Activated CD8-positive, alpha-beta memory T cell treated with anti-CD3 and anti-CD28 coated beads for 1 hour (primary cell): ENCODE results near the gene SLX4IP.

Experiments used
- DNase-seq, 2 donors: peaks; one replicate each; pipeline ENCODE4 v3.0.0-alpha.2; 2020; ENCODE audit warnings: low read depth in 1 of 2; ENCODE audit errors: extremely low read depth in 1 of 2

The SLX4IP gene

DNA sequence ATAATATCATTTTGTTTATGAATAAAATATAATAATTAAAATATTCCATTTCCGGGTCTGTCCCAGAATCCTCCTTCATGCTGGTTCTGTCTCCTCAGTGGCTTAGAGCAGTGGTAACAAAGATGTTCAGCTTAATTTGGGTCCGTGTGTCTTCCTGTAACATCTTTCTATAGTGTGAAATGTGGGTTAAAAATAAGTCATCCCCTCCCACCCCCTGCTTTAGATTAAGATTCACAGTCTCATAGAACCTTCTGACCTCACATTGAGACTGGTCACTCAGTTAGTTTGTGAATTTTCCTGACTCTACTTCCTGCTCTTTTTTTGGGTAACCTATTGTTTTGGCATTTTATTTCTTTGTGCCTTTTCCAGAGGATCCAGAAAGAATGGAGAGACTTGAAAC is 55.2 kb downstream of the SLX4IP start:
- no peak for DNase-seq

DNA sequence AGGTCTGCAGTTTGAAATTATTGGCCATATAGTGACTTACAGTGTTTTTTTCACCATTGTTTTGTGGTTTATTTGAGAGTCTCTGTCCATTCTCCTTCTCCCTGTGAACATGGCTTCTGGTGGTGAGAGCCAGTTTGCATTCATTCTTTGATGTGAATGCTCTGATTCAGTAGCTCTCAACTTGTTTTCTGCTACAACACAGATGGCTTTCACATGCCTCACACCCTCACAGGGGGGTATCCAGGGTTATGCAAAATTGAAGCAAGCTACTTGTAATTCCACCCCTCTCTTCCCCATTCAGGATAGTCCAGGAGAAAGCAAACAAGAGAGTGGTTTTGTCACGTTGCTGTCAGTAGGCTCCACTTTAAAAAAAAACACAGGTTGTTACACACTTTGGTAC is 55.6 kb downstream of the SLX4IP start:
- DNase-seq: no peak

DNA sequence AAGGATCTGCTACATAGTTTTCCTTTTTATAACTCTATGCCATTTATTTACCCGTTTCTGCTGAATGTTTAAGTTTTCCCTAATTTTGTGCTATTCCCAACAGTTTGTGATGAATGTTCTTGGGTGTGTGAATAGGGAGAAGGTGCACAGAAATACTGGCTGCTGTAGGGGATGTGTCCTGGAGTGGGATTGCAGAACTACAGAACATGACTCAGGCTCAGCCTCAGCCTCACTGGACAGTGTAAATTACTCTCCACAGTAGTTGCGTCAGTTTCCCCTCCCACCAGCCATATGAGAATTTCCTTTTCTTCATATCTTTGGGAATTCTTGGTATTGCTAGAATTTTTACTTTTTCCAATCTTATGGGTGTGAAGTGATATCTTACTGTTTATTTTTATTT is 57.0 kb downstream of the SLX4IP start:
- no peak for DNase-seq

DNA sequence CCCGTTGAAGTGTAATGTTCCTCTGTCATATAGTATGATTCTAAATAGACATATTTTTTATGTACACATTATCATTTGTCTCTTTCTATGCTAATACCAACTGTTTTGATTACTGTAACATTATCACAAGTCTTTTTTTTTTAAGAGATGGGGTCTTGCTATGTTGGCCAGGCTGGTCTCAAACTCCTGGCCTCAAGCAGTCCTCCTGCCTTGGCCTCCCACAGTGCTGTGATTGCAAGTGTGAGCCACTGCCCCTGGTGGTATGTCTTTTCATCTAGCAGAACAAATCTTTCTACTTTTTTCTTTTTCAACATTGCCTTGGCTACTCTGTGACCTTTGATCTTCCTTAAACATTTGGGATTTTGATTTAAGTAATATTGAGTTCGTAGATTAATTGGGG is 57.7 kb downstream of the SLX4IP start:
- DNase-seq: no peak

DNA sequence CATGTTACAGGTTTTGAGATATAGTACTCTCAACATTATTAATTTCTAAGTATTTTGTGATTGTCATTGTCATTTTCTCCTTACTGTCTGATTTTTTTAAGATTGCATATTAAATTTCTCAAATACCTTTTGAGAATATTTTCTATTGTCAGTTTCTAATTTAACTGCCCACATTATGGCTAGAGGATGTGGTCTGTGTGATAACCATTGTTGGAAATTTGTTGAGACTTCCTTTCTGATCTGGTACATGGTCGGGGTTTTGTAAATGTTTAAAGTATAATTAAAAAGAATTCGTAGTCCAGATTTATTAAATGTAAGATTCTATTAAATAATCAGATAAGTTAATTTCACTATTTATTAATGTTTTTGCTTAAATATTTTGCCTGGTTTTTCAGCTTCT is 60.1 kb downstream of the SLX4IP start:
- DNase-seq: no peak

DNA sequence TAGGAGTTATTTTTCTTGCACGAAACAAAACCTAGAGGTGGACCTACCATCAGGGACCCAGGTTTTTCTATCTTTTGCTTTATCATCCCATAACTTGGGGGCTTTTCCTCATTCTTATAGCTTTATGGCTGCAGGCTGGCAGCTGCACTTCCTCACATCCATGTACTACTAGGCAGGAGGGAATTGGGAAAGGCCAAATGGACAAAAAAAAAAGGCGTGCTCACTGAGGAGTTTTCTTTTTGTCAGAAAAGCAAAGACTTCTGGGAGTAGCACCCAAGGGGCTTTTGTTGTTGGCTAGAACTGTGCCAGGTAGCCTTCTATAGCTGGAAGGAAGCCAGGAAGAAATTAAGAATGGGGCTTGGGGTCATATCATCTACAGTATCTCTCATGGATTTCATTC is 61.4 kb downstream of the SLX4IP start:
- no peak for DNase-seq

DNA sequence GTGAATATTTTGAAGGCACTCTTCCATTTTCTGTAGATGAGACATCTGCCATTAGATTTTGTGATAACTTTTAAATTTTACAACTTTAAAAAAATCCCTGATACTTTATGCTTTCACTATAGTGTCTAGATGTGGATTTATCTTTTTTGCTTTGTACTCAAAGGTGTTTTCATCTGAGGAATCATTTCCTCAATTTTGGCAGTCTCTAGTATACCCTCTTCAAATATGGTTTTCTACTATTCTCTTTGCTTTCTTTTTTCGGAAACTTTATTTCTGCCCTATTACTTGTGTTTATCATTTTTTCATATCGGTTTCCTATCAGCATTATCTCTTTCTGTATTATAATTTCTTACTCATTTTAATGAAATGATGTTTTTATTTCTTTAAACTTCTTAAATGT is 62.2 kb downstream of the SLX4IP start:
- no peak for DNase-seq

DNA sequence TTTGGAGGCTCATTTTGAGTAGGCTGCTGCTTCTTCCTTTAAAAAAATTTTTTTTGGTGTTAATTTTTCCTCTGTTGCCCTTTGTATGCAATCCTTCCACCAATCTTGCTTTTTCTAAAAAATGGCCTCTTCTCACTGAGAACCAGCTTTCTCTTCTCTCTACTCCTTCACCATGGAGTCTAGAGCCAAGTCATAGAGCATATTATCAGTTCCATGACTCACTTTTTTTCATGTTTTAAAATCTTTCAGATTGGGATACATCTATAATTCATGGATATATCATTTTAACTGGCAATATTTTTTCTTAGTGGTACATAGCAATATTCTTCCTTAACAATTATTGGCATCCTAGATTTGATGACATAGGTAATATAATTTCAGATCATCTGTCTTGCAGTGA is 62.7 kb downstream of the SLX4IP start:
- no peak for DNase-seq

DNA sequence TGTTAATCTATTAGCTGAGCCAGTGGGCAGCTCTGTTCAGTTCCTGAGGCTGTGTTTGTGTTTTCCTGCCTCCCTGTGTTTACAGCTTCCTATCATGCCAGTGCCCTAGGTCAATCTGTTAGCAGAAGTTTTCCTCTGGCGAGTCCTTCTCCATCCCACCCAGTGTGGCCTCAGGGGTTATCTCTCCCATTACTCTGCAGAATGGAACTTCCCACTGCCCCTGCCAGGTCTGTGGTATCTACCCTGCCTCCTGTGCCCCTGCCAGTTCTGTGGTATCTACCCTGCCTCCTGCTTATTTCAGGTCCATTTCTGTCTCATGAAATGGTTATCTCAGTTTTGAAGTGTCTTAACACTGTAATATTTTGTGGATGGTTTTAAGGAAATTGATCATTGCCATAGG is 63.1 kb downstream of the SLX4IP start:
- no peak for DNase-seq

DNA sequence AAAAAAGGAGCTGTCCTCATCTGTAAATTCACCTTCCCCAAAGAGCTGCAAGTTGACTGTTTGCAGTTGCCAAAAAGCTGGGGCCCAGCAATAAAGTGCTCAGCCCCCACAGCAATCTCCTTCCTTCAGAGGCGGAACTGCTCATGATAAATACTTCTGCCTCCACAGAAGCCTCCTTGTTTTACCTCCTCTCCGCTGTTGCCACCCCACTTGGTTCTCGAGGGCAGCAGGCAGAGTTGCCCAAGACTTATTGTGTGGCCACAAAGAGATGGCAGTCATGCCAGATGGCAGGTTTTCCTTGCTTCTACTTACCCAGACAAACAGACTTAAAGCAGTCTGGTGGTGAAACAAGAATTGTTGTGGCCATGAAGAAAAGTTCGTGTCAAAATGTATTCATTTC is 66.3 kb downstream of the SLX4IP start:
- DNase-seq: no peak

DNA sequence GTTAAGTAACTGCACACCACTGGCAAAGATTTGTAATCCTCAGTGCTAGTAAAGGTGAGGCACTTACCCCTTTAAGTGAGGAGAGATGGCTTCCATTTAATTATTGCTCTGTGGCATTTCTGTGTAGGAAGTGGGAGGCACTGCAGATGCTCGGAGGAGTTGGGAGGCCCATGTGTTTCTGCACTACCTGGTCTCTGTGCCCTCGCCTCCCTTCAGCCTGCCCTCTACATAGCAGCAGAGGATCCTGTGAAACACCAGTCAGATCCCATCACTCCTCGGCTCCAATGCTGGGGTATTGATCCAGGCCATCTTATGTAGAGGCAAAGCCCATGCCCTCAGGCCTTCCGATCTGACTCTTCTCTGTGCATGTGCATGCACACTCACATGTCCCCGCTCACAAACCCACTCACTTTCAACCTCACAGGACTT is 67.0 kb downstream of the SLX4IP start:
- DNase-seq: no peak

DNA sequence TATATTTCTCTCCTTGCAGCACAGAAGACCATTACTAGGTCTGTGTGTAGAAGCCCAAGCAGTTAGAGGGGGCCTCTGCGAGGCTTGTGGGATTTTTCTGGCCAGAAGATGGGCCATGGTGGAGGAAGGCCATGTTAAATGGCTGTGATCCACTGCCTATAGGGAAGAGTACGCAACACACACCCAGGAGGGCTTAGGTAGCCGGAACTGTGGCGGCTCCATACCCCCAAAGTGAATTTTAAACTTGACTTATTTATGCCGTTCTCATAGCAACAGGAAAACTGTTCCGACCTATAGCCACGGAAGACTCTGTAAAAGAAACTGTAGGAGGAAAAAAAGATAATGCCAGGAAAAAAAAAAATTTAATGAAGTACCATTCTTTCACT is 69.5 kb downstream of the SLX4IP start:
- DNase-seq: no peak

DNA sequence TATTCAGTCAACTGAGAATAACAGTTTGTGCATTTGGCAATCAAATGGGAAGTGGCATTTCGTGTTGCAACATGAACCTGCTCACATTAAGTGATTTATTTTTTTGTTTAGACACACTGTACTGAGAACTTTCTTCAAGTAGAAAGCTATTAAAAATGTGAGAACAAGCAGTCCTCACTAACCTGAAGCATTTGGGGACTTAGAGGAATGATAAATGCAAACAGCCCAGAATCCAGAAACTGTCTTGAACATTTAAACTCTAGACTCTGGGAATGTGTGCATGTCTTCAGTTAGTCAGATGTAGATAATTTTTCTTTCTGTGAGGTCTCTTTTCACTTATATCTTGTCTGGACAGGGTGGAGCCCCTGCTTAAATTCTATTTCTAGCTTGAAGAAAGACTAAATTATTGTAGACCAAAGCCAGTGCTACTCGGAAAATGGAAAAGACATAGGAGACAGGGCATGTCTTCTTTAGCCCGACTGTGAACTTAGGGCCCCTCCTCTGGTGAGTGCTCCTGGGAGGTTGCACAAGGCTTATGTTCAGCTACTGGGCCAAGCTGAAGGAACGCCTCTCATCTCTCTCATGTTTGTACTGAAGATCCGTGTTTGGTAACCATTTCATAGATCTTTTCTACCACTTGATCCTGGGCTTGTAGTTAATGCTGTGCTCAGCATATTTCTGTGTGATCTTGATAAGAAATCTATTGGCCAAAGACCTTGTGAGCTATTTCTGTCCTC is 70.1 kb downstream of the SLX4IP start:
- DNase-seq: no peak

DNA sequence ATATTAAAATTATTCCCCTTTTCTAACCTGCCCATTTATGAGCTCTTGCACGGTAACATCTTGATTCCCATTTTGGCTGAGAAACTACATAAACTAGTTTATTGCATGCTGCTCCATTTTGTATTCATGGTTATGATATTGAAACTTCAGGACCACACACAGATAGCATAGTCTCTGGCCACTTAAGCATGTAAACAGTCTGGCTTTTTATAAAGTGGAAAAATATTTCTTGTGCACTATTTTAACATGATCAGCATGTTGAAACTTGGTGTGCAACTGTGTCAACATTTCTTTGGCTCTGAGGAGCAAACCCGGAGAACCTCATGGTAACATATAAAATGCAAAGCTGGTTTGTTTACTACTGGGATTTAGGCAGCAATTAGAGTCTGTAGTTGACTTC is 70.7 kb downstream of the SLX4IP start:
- DNase-seq: no peak

DNA sequence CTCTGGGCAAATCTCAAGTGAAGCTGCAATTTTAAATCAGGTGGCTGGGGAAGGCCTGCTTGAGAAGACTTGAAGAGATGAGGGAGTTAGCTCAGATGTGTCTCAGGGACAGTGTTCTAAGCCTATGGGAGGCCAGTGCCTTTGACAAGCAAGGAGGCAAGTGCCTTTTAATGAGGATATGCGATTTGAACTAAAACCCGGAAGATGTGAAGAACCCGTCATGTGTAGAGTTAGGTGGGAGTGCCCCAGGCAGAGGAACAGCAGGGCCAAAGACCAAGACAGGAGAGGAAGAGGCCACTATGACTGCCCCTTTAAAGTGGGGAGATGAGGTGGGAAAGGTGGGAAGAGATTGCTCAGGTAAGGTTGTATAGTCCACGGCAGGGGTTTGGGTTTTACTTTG is 71.9 kb downstream of the SLX4IP start:
- DNase-seq: no peak

DNA sequence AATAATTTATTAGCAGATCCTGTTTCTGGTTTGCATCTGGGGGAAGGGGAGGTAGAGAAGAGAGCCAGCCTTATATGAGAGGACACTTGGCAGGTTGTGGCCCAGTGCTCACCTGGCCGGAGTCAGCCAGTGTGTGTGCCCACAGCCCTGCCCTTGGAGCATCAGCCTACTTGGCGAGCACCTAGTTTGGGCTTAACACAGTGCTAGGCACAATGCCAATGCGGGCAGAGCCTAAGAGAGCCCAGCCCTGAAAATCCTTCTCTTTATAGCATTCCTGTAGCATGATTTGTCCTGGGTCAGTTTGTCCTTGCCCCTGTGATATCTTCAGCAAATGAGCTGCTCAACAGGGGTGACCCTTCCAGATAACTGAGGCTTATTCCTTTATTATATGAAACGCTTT is 73.0 kb downstream of the SLX4IP start:
- no peak for DNase-seq

DNA sequence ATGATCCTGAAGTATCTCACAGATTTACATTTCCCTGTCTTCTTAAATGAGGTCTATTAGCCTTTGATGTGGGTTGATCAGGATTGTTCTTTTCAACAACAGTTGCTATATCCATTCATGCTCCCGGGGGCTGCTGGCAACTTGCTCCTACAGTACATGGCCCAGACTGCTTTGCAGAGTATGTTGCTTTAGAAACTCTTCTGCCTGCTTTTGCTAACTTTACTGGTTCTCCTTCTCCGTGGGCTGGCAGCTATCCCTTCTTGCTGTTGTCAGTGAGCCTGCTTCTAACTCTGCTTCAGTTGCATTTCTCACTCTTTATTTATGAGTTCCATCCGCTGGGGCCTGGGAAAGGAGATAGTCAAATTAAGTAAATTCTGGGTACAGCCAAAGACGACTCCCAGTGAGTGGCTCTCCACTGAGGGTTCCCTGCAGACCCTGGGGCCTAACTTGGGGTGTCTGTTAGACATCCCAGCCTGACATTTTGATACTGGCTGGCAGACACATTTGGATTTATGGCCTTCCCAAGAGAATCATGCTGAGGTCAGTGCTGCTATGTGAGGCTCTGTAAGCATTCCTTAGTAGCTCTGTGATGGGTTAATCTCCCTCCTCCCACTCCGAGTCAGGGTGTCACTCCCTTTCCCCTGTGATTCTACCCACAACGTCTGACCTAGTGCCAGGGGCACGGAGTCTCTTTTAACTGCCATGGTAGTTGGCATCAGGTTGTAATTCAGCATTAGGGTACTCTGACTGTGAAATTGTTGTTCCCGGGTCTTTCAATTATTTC is 73.6 kb downstream of the SLX4IP start:
- no peak for DNase-seq

DNA sequence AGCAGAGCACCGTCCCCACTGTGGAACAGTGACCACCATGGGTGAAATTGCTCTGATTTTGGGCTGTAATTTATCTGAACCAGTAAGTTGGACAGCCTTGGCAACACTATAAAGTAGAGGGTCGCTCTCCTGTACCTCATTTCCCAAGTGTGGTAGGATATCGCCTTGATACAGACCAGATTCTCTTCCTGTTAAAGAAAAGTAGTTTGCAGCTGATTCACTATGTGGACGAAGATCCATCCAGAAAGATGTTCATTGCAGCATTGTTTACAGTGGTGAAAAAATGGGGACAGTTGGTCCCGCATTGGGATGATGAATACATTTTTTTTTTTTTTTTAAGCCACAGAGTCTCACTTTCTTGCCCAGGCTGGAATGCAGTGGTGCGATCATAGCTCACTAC is 74.3 kb downstream of the SLX4IP start:
- no peak for DNase-seq

DNA sequence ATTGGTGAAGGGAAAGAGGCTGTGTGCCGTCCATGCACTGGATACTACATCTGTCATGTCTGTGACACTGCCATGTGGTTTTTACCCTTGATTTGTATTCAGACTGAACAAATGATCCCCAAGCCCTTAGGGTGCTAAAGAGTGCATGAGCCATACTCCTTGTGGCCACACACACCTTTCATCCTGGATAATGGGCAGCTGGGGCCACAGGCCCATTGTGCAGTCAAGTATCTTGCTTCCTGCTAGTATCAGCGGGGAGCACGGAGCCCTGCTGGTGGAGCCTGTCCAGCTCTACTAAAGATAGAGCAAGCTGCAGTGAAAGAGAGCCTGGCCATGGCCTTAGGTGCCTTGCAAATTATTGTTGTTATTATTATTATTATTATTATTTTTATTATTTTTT is 75.1 kb downstream of the SLX4IP start:
- DNase-seq: no peak

DNA sequence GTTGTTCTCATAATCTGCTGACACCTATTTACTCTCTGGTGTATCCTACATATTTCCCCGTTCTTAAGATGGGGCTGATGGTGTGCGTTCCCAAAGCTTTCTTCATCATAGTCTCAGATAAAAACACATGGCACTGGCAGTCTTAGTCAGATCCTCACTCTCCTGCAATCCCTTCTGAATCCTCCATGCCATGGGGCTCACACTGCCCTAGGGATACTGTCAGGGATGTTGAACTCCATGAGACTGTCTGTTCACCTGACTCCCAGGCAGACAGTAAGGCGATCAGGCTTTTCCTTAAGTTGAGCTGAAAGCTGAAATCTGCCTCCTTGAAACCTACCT is 76.0 kb downstream of the SLX4IP start:
- no peak for DNase-seq

DNA sequence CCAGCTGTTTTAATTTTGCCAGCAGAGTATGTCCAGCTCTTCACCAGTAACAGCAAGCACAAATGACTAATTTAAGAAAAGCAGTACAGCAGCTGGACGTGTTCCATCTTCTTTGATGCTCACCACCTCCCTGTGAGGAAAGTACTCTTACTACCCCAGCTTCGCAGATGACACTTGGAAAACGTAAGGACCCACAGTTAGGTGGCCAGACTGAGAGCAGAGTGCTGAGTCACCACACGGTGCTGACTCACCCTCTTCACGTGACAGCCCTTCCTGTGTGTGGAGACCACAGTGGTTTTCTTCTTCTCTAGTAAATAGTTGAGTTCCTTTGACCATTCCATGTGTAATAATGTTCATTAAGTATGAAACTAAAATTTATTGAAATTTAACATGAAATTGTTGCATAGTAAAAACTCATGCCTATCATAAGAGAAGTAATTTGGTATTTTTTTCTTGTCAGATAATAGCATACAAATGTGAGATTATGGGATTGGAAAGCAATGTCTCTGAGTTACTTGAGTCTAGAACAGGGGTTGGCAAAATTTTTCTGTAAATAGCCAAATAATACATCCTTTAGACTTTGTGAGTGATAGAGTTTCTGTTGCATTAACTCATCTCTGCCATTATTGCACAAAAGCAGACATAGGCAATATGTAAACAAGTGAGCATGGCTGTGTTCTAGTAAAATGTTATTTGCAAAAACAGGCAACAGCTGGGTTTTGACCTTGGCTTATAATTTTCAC is 76.6 kb downstream of the SLX4IP start:
- peak; percentile 18 to 49 for DNase-seq

DNA sequence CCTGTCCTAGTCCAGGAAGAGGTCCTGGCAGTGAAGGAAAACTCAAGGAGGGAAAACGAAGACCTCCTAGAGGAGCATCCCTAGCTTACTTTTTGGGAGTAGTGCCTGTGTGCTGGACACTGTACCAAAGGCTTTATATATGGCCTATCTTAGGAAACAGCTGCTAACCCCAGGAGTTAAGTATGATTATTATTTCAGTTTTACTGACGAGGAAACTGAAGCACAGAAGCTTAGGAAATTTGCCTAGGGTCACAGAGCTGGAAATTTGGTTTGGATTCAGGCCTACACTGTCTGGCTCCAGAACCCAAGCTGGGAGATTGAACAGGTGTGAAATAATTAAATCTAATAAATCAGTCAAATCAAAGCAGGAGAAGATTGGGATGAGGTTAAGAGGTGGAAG is 78.0 kb downstream of the SLX4IP start:
- DNase-seq: no peak
